ENCODE measurements around the gene DHRSX. TPM values are rescaled to one million over a fixed set of nuclear protein-coding genes. Genes with fewer than 3 reads are reported as not detected.

Gene DHRSX
- 40.8 to 54.9 TPM (median 46.8 TPM) in 5 replicates for total RNA-seq (2022; extraction: Qiagen RNA extraction)

GRCh38 chrX:2500803-2501558 is at the start of gene DHRSX, which contains the start of gene ZBED1:
Gene DHRSX, minus strand, starts transcription at chrX:2500976. Its CDS starts 51 bp downstream, at chrX:2500925.
Gene ZBED1, minus strand, starts transcription at chrX:2500976. Its CDS starts 10,257 bp downstream, at chrX:2490719.

Other genes with a start within 250 kb of the DHRSX start
- gene ZBED1, start within 50 bp of the DHRSX start, total RNA-seq (2022; extraction: Qiagen RNA extraction) = 28.1 to 42.0 TPM (median 40.4 TPM) in 5 replicates
- gene CD99, start 190.3 kb upstream of the DHRSX start, total RNA-seq (2022; extraction: Qiagen RNA extraction) = 323 to 362 TPM (median 351 TPM) in 5 replicates